Astrocyte of the cerebellum (primary cell): ENCODE results near the gene CRAMP1.
A peak's percentile ranks its signal among the peaks of the same experiment; 100 is the strongest.

ENCODE experiments used
- DNase-seq: peaks from one replicate; pipeline ENCODE4 v3.0.0-alpha.2; 2011; ENCODE audit warnings: low read depth
- H3K4me3 ChIP-seq: 2 replicates; pipeline ENCODE4 v1.5.1; 2011; ENCODE audit warnings: mild to moderate bottlenecking, low read depth, low read length, moderate library complexity
- in situ Hi-C: cut with HindIII; loops from 2 replicates; pipeline ENCODE4 v1.10.0; 2017; ENCODE audit warnings: low sequenced_read_pairs
- TF ChIP-seq, protein P1 (sequence below): IDR thresholded peaks from 2 replicates; pipeline ENCODE4 v1.5.1; 2012; ENCODE audit warnings: low read length, low read depth, moderate library complexity, mild to moderate bottlenecking; ENCODE audit errors: missing control alignments

CRAMP1 gene, protein sequence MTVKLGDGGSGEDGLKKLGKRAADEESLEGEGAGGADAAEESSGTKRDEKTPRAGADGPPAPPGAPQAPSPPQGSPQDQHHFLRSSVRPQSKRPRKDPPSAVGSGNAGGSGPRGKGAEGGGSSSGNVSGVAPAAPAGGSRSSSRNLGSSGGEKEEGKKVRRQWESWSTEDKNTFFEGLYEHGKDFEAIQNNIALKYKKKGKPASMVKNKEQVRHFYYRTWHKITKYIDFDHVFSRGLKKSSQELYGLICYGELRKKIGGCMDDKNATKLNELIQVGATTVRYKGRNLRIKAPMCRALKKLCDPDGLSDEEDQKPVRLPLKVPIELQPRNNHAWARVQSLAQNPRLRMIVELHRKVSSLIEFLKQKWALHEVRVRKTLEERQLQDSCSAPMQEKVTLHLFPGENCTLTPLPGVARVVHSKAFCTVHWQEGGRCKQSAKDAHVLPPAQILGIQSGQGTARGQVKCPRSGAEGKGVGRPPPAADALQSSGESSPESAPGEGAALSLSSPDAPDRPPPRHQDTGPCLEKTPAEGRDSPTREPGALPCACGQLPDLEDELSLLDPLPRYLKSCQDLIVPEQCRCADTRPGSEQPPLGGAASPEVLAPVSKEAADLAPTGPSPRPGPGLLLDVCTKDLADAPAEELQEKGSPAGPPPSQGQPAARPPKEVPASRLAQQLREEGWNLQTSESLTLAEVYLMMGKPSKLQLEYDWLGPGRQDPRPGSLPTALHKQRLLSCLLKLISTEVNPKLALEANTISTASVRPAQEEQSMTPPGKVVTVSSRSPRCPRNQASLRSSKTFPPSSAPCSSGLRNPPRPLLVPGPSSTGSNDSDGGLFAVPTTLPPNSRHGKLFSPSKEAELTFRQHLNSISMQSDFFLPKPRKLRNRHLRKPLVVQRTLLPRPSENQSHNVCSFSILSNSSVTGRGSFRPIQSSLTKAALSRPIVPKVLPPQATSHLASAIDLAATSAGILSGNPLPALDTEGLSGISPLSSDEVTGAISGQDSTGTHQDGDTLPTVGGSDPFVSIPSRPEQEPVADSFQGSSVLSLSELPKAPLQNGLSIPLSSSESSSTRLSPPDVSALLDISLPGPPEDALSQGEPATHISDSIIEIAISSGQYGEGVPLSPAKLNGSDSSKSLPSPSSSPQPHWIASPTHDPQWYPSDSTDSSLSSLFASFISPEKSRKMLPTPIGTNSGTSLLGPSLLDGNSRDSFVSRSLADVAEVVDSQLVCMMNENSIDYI (N-terminal part only)

DNA sequence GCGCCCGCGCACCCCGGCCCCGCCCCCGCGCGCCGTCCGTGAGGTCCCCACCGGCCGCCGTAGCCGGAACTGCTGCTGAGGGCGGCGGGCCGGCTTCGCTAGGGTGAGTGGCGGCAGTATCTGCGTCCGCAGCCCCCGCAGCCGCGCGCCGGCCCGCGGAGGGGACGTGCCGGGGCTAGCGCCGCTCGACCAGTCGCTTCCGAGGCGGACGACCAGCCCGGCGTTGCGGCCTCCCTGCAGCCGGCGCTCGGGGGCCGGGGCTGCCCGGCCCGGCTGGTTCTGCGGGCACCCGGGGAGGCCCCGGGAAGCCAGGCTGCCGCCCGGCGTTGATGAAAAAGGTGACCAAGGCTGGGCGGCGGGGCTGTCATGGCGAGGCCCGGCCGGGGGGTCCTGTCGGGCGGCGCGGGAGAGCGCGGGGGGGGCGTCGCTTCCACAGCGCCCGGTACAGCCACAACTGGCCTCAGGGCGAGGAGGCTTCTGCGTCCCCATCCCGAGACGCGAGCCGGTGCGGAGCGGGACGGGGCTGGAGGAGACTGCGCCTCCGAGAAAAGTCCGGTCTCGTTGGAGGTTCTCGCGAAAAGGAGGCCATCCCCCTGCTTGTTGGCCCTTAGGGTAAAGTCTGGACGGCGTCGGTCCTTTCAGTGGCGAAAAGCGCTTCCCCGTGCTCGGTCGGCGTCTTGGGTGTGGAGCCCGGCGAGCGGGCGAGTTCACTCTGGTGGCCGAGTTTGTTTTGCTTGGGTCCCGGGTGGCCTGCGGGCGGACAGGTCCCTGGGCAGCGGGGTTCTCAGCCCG is at the start of gene CRAMP1:
Gene CRAMP1 (plus strand): TSS at position 41 of the 792 bp plus-strand sequence. CDS start 2,280 bp downstream, outside the sequence.
- TF ChIP-seq, protein P1, sequence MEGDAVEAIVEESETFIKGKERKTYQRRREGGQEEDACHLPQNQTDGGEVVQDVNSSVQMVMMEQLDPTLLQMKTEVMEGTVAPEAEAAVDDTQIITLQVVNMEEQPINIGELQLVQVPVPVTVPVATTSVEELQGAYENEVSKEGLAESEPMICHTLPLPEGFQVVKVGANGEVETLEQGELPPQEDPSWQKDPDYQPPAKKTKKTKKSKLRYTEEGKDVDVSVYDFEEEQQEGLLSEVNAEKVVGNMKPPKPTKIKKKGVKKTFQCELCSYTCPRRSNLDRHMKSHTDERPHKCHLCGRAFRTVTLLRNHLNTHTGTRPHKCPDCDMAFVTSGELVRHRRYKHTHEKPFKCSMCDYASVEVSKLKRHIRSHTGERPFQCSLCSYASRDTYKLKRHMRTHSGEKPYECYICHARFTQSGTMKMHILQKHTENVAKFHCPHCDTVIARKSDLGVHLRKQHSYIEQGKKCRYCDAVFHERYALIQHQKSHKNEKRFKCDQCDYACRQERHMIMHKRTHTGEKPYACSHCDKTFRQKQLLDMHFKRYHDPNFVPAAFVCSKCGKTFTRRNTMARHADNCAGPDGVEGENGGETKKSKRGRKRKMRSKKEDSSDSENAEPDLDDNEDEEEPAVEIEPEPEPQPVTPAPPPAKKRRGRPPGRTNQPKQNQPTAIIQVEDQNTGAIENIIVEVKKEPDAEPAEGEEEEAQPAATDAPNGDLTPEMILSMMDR: no peak
- no peak for DNase-seq
- H3K4me3 ChIP-seq: peak within 1 kb of the TSS; percentile 84
- in situ Hi-C loops: no loop called here

DNA sequence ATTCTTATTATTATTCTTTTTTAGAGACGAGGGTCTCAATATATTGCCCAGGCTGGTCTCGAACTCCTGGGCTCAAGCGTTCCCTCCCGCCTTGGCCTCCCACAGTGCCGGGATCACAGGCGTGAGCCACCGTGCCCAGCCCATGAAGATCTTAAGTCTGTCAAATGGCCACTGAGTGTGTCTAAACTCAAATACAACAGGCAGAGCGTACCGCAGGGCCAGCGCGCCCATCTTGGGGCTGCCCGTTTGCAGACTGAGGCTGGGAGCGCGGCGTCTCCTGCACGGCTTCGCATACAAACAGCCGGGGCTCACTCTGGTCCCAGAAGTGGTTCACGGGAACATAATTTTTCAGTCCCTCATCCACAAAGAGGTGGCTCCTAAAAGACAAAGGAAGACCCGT is 48.4 kb upstream of the CRAMP1 start:
- DNase-seq: no peak
- TF ChIP-seq, protein P1: no peak
- in situ Hi-C loops: no loop called here
- no peak overlapping the region for H3K4me3 ChIP-seq

DNA sequence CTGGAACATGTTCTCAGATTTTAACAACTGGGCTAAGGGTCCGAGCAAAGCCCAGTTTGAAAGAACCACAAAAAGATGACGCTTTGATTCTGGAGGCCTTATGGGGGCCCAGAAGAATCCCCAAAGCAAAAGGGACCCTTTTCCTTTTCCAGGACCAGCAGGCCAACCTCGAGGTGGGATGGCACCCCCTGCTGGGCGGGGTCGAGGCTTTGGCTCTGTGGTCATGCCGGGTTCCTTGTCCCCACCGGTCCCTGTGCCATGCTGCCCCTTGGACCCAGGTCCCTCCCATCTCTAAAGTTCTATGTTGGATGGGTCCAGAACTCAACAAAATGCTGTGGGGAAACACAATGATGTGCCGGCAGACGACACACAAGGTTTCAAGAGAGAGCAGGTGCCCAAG is 47.8 kb upstream of the CRAMP1 start:
- TF ChIP-seq, protein P1: no peak
- H3K4me3 ChIP-seq: no peak overlapping the region
- DNase-seq: no peak
- in situ Hi-C loops: no loop called here

DNA sequence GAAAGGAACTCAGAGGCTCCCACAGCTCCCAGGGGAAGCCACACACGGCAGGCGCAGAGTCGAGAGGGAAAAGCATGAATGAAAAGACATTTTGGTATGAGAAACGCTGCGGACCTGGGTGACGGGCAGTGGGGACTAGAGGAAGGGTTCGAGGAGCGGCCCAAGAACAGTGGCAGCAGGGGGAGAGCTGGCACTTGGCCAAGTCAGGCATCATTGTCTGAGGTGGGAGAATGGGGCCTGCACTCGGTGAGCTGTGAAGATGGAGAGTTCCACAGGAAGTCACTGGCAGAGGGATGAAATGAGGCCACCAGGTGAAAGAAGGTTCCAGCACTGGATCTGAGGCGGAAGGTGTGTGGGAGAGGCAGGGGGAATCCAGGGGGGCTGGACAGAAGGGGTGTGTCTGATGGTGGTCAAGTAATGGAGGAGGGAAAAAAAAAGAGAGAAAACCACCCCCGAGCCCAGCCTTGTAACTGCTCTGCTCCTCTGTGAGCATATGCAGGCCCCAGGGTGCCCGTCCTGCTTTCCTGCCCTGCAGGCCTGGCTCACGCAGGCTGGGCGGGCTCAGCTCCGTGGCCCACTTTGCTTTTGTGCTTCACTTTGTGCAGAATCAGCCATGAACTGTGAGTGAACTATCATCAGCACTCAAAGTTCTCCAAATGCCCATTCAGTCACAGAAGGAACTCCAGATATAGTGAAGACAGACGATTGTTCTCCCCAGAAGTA is 46.9 kb upstream of the CRAMP1 start:
- no peak overlapping the region for H3K4me3 ChIP-seq
- TF ChIP-seq, protein P1: no peak
- in situ Hi-C loops: no loop called here
- DNase-seq: no peak

DNA sequence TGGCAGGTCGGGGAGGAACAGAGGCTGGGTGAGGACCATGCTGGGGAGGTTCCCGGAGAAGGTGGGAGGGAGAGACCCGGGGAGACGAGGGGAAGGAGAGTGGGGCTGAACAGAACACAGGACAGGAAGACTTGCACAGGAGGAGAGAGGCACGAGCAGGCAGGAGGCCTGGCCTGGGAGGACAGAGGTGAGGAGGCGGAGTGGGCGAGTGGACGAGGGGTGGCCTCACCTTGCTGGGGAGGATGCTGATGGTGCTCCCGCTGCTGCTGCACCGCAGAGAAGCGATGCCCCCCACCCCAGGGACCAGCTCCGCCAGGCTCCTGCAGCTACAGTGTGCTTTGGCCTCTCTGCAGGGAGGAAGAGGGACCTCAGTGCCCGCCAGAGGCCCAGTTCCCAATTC is 44.2 kb upstream of the CRAMP1 start:
- DNase-seq: no peak
- TF ChIP-seq, protein P1: no peak
- in situ Hi-C loops: no loop called here
- H3K4me3 ChIP-seq: no peak overlapping the region
